Measurements from ENCODE around the gene PODXL2.
"Not testable (repeated sequence)": the region's sequence is repeated elsewhere in the genome, so short reads cannot be mapped to it uniquely, and the experiment has no call there.

The PODXL2 gene

DNA sequence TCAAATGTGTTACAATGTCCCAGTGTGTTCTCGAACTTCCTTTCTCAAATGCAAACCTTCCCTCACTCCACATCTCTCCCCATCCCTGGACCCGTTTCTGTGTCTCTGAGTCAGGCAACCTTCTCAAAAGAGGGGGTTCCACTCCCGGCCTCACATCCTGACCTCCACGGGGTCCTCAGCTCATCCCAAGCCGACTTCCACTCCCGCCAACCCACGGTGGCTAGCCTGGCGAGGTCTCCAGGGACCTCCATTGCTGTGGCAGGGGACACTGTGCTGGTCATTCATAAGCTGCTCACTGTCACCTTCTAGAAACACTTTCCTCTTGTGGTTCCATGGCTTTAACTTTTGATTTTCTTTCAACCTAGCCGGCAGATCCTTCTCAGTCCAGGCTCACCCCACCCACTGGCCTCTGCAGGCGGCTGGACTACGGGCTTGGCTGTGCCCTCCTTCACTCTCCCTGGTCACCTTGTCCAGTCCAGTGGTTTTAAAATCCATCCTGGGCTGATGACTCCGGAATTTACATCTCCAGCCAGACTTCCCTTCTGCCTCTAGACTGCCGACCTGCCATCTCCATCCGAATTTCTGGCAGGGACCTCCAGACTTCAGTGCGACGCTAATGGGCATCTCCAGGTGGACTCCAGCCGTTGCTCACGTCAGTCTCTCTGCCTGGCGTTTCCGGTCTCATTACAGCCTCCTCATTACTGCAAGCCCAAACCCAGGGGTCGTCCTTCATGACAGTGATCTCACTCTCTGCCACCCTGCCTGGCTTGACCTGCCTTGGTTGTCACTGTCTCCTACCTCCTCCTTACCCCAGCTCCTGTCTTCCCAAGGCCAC, 63.7 kb downstream of the PODXL2 start:
- no peak for DNase-seq

DNA sequence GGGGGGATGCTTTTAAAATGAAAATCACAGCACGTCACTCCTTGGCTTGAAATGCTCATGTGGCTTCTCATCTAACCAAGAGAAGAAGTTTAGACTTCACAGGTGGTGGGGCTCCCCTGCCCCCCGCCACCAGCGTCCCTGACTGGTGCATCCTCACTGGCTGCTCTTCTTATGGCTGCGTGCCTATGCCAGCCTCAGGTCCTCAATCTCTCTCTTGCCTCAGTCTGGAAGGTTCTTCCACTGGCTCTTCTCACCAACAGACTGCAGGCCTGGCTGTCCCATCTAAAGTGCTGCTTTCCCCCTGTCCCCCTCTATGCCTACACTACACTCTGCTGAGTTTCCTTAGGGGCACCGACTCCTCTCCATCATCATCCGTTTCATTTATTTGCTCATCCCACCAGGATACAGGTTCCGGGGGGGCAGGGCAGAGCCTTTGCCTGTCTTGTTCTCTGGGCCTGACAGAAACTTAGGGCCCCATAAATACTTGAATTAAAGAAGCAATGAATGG, 64.4 kb downstream of the PODXL2 start:
- no peak for DNase-seq

DNA sequence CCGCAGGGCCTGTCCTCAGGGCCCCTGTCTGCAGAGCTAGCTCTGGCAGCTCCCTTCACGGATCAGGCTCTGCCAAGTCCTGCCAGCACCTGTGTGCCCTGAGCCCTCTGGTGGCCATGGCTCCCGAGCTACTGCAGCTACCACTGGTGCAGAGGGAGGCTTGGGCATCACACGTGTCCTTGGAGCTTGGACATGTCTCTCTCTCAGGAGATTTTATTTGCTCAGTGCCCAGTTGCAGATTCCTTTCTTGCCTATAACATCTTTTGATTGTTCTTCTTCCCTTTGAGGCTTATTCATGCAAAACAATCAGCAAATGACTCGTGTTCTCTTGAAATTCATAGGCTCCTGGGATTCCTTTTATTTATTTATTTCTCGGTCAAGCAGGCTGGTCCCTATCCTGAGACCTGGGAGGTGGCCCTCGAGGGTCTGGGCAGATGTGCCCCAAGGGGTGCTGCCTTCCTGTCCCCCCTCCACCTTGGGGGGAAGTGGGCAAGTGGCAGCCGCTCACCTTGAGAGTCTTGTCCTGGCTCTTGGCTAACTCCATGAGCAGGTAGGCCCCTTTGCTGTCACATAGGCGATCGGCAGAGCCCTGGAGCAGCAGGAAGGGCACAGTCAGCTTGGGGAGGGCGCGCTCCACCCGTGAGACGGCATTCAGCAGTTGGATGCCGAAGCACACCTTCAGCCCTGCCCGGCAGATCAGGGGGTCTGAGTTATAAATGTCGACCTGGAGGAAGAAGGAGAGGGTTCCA, 65.7 kb downstream of the PODXL2 start:
- DNase-seq = peak; percentile 63

DNA sequence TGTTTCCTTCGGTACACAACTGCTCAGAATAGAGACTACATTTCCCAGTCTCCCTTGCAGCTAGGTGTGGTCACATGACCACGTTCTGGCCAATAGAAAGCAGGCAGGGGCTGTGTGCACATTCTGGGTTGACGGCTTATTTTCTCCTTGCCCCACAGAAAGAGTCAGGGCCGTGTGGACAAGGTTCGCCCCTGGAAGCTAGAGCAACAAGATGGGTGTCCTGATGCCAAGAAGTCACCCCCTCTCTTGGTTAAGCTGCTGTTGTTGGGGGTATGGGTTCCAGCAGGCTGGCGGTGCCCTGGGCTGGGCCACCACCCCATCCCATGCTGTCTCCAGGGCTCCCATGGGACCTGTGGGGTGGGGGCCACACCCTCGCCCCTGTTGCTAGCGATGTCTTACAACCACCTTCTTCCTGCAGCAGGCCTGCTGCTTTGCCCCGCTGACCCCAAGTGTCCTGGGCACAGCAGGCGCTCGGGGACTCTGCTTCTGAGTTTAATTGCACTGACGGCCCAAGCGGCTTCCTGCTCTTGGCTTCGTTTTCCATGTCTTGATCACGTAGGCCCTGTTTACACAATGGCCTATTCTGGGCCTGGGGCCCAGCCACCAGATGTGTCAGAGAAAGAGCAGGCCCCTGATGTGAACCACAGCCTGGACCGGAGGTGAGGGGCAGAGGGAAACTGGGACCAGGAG, 68.7 kb downstream of the PODXL2 start:
- no peak for DNase-seq

DNA sequence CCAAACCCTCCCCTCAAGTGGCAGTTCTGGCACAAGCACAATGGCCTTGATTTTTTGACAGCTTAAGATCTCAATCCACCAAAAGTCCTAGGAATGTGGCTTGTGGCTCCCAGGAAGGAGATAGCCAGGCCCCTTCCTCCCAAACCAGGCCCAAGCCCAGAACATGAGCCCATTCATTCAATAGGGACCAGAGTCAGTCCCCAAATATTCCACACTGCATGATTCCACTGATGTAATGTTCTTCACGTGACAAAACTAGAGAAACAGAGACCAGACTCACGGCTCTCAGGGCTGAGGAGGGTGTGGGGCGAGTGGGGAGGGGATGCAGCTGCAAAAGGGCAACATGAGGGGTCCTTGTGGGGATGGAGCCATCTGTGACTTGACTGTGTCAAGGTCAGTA, 69.3 kb downstream of the PODXL2 start:
- DNase-seq = no peak

DNA sequence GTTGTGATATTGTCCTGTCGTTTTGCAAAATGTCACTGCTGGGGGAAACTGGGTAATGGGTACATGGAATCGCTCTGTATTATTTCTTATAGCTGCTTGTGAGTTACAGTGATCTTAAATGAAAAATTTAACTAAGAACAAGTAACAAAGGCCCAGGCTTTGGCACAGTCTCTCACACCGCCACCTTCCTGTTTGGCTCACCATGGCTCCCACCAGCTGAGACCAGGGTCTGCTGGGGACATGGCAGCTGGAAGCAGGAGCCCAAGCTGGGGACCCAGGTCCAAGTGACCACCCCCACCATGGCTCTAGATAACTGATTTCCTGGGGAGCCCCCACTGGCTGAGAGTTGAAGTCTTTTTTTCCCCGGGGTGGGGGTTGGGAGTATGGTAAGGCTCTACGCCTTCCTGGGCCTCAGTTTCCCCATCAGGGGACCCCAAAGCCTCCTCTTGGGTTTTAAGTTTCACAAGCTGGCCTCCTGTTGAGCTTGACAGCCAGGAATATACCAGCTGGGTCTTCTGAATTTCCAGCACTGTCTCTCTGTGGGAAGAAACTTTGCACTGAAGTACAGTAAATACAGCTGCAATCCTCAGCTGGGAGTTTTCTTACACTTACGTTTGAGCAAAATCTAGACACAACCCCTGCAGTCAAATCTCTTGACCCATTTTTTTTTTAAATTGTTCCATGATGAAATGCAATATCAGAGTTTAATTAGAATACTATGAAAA, 69.9 kb downstream of the PODXL2 start:
- no peak for DNase-seq

DNA sequence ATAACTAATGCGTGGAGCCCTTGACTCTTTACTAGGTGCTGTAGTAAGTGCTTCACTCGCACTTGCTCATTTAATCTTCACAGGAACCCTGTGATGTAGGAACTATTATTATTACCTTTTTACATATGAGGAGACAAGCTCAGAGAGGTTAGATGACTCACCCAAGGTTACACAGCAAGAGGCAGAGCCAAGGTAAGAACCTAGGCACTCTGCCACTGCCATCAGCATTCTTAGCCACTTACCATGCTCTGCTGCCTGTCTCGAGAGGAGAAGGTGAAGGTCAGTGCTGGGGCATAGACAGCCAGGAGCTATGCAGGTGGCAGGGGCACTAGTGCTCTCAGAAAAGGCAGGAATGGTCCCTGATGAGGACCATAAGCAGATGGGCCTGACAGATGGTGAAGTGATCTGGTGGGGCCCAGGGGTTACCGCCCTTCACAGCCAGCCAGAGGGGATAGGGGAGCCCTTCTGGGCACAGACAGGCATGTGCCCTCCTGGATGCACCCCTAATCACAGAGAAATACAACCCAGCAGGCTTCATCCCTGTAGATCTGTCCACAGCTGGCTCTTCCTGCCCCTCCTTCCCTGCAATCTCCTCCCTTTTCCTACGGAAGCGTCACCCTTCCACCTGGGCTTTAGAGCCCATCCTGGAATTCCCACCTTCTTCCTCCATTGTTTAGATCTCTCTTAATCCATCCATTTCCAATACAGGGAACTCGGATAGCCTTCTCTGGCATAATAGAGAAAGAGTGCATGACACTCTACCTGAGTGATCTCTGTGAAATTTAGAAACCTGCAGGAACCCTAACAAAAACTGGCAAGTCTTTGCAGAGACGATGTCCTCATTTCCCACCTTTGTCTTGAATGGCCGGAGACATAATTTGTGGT, 70.7 kb downstream of the PODXL2 start:
- DNase-seq = no peak

DNA sequence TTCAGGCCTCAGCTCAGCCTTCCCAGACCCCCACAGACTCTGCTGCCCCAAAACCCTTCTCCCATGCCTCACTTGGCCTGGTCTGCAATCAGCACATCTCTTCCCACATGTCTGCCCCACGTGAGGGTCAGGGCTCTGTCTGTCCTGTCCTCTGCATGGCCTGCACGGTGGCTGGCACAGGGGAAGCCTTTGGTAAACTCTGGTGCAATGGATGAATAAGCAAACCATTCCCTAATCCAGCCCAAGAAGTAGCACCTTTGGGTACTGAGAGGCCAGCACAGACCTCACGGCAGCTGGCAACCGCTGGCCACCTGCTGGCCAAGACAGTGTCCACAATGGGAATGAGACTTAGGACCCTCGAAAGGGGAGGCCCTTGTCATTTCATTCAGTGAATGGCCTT, 71.4 kb downstream of the PODXL2 start:
- no peak for DNase-seq

DNA sequence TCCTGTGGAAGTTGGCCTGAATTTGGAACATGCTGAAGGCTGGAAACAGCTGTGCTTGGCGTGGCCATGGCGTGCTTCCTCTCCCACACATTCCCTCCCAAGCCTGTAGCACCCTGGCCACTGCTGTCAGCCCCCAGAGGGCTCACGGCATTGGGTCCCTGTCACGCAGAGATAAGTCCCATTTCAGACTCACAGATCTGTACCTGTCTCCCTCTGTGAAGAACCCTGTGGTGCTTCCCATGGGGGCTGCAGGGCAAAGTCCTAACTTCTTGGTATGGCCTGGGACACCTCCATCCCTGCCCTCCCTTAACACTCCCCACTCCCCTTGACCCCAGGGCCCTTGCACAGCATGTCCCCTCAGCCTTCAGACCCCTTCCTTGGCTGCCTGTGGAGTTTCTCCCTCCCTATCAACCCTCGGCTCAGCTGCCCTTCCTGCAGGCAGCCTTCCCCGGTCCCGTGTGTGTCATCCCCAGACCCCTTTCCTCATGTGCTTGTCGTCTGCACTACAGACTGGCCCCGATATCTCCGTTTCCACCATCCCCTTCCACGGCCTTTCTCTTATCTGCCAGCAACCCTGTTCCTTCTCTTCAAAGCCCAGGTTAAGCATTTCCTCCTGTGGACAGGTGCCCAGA, 72.4 kb downstream of the PODXL2 start:
- no peak for DNase-seq

DNA sequence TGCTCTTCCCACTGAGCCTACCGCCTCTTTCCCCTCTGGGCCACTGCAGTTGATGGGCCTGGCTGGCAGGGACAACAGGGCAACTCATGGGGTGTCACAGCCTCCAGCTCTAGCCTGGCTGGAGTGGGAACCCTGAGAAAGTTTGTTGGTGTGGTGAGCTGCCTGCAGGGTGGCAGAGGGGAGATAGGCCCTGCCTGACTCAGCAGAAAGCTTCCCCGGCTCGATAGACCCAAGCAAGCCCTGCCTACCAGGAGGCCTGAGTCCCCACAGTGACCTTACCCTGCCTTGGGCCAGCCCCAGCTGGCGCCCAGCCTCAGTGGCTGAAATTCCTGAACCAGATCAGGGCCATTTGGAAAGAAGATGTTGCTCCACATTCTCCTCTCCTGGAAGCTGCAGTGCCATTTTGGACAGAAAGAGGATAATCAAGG, 73.2 kb downstream of the PODXL2 start:
- DNase-seq = no peak

DNA sequence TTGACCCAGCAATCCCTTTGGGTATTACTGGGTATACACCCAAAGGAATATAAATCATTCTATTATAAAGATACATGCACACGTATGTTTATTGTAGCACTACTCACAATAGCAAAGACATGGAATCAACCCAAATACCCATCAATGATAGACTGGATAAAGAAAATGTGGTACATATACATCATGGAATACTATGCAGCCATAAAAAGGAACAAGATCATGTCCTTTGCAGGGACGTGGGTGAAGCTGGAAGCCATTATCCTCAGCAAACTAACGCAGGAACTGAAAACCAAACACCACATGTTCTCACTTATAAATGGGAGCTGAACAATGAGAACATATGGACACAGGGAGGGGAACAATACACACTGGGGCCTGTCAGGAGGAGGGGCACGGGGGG, 75.9 kb downstream of the PODXL2 start:
- DNase-seq = not testable (repeated sequence)

DNA sequence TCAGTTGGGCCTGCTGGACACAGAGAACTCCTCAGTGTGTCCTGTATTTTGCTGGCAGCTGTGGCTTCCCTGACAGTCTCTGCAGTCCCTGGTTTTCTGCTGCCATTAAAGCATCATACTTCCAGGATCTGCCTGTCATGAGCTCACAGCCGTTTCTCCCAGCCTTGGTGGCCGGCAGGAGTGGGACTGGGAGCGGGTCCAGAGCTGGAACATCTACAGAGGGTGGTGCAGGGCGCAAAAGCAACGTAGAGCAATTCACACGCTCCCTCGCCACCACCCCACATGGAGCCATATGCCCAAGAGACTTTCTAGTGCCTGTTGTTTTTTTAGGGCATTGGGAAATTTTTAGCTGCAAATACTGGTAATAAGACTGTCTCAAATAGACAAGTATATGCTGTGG, 77.3 kb downstream of the PODXL2 start:
- DNase-seq = no peak

DNA sequence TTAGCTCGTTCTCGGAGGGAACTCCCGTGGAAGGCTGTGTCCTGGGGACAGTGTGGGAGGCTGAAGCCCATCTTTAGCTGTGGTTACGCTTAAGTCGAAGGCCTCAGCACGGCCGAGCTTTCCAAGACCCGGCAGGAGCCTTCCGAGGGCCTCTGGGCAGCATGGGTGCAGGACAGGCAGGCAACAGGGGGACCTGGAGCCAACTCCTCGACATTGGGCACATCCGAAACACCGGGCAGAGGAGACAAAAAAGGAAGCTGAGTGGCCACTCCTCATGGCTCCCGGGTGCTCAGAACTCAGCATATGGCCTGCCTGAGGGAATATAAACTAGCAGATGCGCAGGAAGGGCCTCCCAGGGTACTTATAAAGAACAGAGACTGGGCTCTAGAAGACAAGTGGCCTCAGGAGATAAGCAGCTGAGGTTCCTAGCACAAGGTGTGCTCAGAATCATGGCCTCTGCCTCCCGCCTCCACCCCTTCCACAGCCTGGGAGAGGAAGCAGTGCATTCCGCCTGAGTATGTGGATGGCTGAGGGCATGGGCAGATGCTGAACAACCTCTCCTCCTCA, 77.9 kb downstream of the PODXL2 start:
- DNase-seq = no peak

DNA sequence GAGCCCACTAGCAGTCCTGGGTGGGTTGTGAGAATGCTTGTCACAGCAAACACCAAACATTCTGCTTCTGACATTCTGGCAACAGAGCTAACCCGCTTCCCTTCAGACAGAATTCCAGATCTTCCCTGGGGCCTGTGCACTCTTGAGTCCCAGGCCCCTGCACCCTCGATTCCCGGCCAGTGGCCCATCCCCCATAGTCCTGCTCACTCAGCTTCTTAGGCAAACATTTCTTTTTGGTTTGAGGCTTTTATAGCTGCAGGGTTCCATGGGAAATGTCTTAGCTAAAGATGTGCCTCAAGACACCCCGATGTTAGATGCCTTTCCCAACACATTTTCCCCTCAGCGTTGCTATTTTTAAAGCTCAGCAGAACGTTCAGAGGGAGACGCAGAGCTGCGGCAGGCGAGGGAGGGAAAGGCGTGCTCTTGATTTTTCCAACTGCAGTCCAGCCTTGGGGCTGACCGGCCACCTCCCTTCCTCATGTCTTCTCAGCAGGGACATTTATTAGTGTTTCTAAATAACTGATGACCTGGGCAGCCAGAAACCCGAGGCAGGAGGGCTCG, 78.9 kb downstream of the PODXL2 start:
- no peak for DNase-seq

DNA sequence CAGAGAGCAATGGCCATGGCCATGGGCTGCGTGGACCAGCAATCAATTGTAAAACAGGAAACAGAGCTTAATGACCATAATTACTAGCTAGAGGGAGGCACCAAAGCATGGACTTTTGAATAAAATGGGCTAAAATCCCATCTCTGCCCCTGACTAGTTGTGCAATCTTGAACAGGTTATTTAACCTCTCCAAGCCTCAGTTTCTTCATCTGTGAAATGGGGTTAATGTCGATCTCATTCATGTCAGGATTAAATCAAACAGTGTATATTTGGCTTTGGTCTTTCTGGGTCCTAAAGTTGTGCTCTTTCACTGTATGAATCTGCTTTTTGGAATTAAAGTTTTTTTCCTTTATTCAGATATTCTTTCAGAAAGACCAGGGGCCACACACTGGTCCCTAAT, 79.9 kb downstream of the PODXL2 start:
- no peak for DNase-seq

DNA sequence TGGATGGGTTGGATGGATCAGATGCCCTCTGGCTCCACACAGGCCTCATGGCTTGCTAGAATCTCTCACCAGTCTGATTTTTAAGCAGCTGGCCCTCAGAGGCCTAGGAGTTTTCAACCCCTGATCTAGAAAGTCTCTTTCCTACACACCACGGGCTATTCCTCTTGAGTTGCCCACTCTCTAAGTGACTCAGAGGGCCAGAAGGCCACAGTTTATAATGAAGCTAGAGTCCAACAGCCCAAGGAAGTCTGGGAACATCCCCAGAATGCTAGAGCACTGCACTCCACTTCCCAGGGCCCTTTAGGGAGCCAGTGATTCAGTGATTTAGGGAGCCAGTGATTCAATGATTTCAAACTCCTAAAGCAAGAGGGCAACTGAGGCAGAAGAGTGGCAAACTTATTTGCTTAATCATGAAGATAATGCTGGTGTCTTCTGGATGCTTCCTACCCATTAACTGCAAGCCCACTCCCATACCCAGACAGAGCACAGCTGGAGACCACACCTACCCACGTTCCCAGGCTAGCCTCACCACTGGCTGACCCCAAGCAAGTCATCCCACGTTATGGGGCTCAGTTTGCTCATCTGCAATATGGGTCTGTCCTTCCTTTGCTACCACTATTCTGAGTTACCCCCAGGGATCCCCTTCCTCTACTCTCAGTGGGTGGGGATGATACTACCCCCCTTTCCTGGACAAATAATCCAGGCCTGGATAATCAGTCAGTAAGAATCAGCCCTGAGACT, 80.5 kb downstream of the PODXL2 start:
- DNase-seq = no peak

DNA sequence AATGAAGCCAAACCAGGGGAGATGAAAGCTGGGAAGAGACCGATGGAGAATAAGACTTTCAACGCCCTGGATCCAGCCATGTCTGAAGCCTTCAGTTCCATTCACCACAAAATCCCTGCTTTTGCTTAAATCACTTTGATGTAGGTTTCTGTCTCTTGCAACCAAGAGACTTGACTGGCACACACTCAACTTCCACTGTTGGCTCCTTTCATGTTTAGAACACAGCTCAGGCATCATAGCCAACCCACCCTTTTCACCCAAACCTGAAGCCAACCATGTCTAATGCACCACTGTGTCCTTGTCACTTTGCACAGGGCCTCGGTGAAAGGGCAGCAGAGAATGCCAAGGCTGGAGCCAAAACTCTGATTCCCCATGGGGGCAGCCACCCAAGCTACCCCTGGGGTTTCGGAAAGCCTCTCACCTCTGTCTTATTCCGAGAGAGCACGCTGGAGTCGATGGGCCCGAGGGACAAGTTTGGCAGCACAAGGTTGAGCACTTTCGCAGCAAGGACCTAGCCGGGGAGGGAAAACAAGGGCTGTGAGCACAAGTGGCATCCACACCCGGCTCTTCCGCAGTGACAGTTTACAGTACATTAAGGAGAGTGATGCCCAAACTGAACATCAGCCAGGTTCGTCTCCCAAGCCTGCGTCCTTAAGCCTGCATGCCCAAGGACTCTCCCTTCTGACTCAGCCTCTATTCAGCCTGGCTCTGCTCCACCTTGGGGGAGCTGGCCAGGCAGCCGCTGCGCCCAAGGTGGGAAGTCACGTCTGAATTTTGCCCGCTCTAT, 81.4 kb downstream of the PODXL2 start:
- DNase-seq = no peak

DNA sequence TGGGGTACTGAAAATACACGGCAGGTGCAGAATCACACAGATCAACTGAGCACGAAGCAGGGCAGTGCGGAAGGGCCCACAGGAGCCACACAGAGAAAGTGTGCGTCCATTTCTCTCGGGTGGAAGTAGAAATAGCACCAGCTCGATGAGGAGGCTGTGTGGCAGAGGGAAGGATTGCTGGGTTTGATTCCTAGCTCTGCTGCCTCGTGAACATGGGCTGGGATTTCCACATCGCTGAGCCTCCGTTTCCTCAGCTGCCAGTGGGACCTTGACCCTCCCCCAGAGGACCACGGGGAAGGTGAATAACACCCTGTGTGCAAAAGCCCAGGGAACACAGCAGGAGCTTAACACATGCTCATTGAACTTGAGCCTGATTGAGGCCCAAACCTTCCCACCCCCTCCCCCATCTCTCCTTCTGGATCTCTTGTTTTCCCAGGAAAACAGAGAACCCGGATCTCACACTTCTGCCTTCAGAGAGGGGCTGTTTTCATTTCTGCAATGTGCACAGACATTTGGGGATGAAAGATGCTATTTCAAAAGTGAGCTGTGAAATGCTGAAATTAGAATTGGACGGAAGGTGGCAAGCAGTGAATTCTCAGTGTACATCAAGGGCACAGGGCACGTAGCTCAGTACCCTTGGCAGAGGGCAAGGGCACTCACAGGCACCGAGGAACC, 82.2 kb downstream of the PODXL2 start:
- no peak for DNase-seq

Measured in NCI-H510A (cell line).